ENCODE results near the gene HPSE2.
"Not testable (repeated sequence)": the region's sequence is repeated elsewhere in the genome, so short reads cannot be mapped to it uniquely, and the experiment has no call there.

The HPSE2 gene

DNA sequence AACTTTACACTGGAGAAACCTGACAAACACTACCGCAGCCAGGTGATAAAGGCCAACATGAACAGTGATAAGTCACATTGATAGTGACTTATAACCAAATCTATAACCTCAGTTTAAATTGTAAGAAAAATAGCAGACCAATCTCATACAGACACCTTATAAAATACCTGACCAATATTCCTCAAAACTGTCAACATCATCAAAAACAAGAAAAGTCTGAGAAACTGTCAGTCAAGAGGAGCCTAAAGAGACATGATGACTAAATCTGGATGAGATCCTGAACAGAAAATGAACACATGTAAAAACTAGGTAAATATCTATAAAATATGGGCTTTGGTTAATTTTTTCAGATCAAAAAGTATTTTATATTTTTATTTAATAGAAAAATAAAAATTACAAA is 233.3 kb downstream of the HPSE2 start:
- no peak for DNase-seq

DNA sequence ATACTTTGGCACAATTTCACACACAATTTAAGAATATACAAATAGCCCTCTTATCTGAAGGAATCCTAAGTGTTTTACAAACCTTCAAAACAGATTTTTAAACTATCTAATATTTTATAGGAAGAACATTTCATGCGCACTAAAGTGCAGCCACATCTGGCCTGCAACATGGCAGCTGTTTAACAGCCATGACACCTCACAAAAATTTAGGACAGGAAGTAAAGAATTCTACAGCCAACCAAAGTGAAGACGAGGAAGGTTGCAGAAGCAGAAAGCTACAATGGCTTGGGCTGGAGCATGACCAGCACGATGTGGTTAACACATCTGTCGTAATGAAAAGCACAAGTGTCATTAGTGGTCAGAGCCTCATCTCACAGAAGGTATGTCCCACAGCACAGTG is 238.1 kb downstream of the HPSE2 start:
- DNase-seq = no peak

DNA sequence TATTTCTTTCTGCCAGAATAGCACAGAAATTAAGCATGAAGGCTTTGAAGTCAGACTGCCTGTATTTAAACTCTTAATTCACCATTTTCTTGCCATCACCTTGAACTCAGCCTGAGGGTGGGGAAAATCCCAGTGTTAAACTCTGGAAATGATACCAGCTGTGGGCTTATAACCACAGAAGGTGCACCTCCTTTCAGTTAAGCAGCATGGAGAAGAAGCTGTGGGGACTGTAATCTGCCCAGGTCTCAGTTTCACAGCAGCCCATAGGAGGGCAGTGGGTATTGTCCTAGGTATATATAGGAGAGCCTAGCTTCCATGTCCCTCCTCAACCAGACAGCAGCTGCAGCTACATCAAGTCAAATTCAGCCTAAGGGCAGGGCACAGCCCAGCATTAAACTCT is 241.6 kb downstream of the HPSE2 start:
- DNase-seq = no peak

DNA sequence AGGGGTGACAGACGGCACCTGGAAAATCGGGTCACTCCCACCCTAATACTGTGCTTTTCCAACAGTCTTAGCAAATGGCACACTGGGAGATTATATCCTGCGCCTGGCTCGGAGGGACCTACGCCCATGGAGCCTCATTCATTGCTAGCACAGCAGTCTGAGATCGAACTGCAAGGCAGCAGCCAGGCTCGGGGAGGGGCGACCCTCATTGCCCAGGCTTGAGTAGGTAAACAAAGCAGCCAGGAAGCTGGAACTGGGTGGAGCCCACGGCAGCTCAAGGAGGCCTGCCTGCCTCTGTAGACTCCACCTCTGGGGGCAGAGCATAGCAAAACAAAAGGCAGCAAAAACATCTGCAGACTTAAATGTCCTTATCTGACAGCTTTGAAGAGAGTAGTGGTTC is 251.9 kb downstream of the HPSE2 start:
- DNase-seq = not testable (repeated sequence)

- no peak for DNase-seq
Measured at GRCh38 chr10:98980353-98980752, 255.3 kb downstream of the HPSE2 start.

DNA sequence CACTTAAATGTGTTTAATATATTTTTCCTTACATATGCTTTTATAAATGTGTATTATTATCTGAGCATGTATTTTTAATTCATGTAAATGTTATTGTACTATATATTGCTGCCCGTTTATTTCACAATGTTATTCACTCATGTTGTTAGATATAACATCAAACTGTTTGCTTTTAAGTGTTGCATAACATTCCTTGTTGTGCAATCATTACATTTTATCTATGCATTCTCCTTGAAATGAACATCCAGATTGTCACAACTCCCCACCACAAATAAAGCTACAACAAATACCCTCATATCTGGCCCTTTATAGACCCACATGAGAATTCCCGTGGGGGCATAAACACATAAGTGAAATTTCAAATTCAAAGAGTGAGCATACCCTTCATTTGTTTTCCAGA is 264.2 kb downstream of the HPSE2 start:
- no peak for DNase-seq

DNA sequence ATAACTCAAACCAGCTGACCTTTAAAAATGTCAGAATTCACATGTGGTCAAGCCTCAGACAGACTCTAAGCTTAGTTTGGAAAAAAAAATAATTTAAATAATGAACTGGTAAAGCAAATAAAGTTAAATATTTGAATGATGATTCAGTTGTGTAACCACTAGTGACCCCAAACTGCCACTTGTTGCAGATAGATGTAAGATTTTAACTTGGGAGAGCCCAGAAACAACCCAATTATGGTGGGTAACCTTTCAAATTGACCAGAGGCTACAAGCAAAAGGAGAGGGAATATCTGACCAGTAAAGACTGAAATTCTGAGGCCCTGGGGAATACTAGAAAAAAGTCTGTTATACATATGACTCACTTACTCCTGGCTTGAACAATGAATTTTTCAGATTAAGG is 268.1 kb downstream of the HPSE2 start:
- DNase-seq = no peak

GRCh38 chr10:98963608-98964007 is 272.0 kb downstream of the HPSE2 start:
- DNase-seq = no peak

- DNase-seq = no peak
Measured at GRCh38 chr10:98959379-98959778, 276.3 kb downstream of the HPSE2 start.

GRCh38 chr10:98957801-98958200 is 277.9 kb downstream of the HPSE2 start:
- DNase-seq = no peak

GRCh38 chr10:98956576-98957260 is 278.9 kb downstream of the HPSE2 start:
- DNase-seq = no peak

- DNase-seq = no peak
Measured at GRCh38 chr10:98953251-98953650, 282.4 kb downstream of the HPSE2 start.

DNA sequence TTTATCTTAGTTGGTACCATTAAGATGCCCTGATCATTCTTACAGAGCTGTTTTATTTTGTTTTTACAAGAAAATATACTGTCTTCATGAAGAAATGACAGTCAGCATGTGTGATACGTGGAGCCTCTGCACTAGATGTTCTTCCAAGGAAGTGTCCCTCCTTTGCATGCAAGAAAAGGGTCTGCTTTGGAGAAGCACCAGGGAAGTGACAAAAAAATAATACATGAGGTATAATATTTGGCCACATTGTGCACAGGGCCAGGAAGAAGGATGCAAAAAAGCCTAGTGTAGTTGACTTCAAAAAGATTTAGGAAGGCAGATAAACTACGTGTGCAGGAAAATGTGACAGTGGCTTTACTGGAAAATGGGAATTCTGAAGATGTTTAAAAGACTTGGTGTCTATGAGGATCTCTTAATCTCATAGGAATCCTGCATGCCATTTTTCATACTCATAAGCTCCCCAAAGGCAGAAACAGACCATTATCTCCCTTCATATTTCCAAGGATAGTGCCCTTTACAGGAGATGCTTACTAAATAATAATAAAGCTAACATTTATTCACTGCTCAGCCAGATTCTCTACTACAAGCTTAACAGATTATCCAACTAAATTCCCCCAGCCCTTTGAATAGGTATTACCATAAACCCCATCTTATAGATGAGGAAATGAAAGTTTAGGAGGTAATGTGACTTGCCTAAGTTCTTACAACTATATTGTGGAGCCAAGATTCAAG is 284.2 kb downstream of the HPSE2 start:
- DNase-seq = no peak

GRCh38 chr10:98950106-98950505 is 285.5 kb downstream of the HPSE2 start:
- DNase-seq = no peak

- no peak for DNase-seq
Measured at GRCh38 chr10:98949306-98949705, 286.3 kb downstream of the HPSE2 start.

GRCh38 chr10:98943681-98944080 is 292.0 kb downstream of the HPSE2 start:
- no peak for DNase-seq

DNA sequence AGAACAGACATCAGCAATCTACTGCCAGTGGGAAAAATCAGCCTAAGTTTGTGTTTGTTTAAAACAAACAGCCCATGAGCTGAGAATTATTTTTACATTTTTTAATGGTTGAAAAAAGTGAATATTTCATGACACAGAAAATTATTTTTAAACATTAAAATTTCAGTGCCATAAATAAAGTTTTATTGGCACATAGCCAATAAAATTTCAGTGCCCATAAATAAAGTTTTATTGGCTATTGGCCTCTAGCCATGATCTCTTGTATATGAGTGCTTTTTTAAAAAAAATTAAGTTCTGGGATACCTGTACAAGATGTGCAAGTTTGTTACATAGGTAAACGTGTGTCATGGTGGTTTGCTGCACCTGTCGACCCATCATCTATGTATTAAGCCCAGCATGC is 305.9 kb downstream of the HPSE2 start:
- no peak for DNase-seq

DNA sequence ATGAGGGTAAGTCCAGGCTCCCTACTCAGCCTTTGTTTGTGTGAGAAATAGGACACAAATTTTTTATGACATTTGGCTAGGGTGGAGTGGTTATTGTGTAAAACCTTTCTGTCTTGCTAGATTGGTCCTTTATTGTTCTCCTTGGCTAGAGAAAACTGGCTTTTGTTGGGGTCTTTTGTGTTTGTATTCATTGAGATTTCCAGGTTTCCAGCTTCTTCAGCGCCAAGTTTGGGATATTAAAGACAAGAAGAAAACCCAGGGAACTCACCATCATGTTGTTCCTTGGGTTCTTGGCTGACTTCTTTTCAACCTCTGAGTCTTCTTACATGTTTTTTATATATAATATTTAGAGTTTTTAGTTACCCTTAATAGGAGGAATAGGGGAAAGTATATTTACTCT is 310.0 kb downstream of the HPSE2 start:
- DNase-seq = no peak

- no peak for DNase-seq
Measured at GRCh38 chr10:98924526-98924925, 311.1 kb downstream of the HPSE2 start.

GRCh38 chr10:98921316-98921715 is 314.3 kb downstream of the HPSE2 start:
- no peak for DNase-seq

DNA sequence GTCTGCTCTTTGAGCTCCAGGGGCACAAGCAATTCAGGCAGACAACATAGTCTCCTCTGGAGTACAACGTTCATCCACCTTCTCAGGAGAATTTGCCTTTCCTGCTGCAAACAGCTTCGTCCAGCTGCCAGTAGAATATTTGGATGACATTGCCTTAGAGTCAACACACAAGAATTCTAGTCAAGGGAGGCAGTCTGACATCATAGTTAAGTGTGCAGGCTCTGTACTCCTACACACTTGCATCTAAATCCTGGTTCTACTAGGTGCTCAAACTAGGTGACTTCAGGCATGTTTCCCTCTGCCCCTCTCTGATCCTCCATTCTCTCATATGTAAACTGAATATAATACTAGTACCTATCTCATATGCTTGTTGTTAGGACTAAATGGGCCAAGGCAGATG is 314.8 kb downstream of the HPSE2 start:
- no peak for DNase-seq

- DNase-seq = no peak
Measured at GRCh38 chr10:98920360-98920759, 315.3 kb downstream of the HPSE2 start.

DNA sequence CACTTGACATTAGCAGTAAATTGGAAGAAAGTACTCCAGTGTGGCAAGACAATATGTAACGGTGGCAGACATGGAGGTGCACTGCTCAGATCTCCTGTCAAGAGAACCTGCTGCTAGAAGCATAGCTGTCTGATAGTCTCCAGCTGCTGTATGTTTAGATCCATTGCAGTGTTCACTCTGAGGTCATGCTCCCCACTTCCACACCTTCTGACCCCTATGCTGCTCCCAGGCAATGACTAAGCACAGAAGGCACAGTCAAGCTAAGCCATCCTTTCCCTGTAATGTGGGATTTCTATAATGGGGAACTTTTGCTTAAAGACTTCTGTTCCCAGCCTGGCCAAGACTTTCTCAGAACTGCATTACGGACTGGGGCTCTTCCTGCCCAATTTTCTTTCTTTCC is 315.8 kb downstream of the HPSE2 start:
- DNase-seq = no peak

GRCh38 chr10:98917828-98918227 is 317.8 kb downstream of the HPSE2 start:
- no peak for DNase-seq

Measured in NCI-H1417 (cell line).